Vagina (tissue), 2 donors: Measurements from ENCODE around the gene RB1.

Experiments used
- POLR2A ChIP-seq, 2 donors: fragments of 450-650 bp; IDR thresholded peaks; one replicate each; pipeline ENCODE4 v1.6.1; 2017; ENCODE audit warnings: antibody characterized with exemption in 2 of 2, mild to moderate bottlenecking in 2 of 2, moderate library complexity in 2 of 2
- TF ChIP-seq, protein P1 (sequence below), 3 experiments: fragments of 450-650 bp in 2 of 3; fragments of 200-600 bp in 1 of 3; sonication (generic) in 1 of 3; IDR thresholded peaks; one replicate each; pipeline ENCODE4 v1.5.1; 2017 to 2019; ENCODE audit warnings: antibody characterized with exemption in 3 of 3, mild to moderate bottlenecking in 2 of 3, moderate library complexity in 2 of 3

DNA sequence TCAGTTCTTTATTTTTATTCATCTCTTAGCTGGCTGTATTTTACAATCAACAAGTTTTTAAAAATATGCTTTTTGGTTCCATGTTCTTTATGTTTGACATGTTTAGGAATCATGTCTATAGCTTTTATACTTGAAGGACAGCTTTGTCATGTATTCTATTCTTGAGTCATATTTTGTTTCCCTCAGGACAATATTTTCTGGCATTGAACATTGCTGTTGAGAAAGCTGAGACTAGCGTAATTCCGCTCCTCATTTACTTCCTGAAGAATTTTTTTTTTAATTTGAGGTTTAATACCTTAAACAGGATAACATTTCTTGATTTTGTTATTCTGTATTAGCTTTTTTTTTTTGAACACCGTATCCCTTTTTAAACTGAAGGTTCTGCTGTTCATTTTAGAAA is 53.2 kb downstream of the RB1 start:
- TF ChIP-seq, protein P1, sequence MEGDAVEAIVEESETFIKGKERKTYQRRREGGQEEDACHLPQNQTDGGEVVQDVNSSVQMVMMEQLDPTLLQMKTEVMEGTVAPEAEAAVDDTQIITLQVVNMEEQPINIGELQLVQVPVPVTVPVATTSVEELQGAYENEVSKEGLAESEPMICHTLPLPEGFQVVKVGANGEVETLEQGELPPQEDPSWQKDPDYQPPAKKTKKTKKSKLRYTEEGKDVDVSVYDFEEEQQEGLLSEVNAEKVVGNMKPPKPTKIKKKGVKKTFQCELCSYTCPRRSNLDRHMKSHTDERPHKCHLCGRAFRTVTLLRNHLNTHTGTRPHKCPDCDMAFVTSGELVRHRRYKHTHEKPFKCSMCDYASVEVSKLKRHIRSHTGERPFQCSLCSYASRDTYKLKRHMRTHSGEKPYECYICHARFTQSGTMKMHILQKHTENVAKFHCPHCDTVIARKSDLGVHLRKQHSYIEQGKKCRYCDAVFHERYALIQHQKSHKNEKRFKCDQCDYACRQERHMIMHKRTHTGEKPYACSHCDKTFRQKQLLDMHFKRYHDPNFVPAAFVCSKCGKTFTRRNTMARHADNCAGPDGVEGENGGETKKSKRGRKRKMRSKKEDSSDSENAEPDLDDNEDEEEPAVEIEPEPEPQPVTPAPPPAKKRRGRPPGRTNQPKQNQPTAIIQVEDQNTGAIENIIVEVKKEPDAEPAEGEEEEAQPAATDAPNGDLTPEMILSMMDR (IDR thresholded peaks at IDR 0.05) = no peak
- TF ChIP-seq POLR2A (IDR thresholded peaks at IDR 0.05) = no peak
